ENCODE results near the gene DNAAF5. TPM values are rescaled to one million over a fixed set of nuclear protein-coding genes. Genes with fewer than 3 reads are reported as not detected.

Gene DNAAF5
- total RNA-seq, 1 donor from 2014 or later: 30.7 TPM

- TF ChIP-seq CTCF (IDR thresholded peaks at IDR 0.05; ENCODE audit: unreplicated experiment): no peak
- no peak for DNase-seq (ENCODE audit: low spot score)
- H3K9me3 Mint-ChIP-seq (ENCODE audit: unreplicated experiment): no peaks in the 10 kb centered on the region
- H3K27ac Mint-ChIP-seq (ENCODE audit: unreplicated experiment): no peak overlapping the region
- peaks cover 35% of the 10 kb centered on the region for H3K36me3 Mint-ChIP-seq (ENCODE audit: low read depth, unreplicated experiment)
- no peak overlapping the region for H3K4me3 Mint-ChIP-seq (ENCODE audit: unreplicated experiment)
- no peaks in the 10 kb centered on the region for H3K4me1 Mint-ChIP-seq (ENCODE audit: unreplicated experiment)
- H3K27me3 Mint-ChIP-seq (ENCODE audit: unreplicated experiment): peaks cover 4% of the 10 kb centered on the region
Measured at GRCh38 chr7:778271-778967, 51.9 kb downstream of the DNAAF5 start.

- no peak for TF ChIP-seq CTCF (IDR thresholded peaks at IDR 0.05; ENCODE audit: unreplicated experiment)
- peaks cover 39% of the 10 kb centered on the region for H3K36me3 Mint-ChIP-seq (ENCODE audit: low read depth, unreplicated experiment)
- H3K27me3 Mint-ChIP-seq (ENCODE audit: unreplicated experiment): peaks cover 4% of the 10 kb centered on the region
- no peak overlapping the region for H3K27ac Mint-ChIP-seq (ENCODE audit: unreplicated experiment)
- no peaks in the 10 kb centered on the region for H3K4me1 Mint-ChIP-seq (ENCODE audit: unreplicated experiment)
- H3K4me3 Mint-ChIP-seq (ENCODE audit: unreplicated experiment): no peak overlapping the region
- no peak for DNase-seq (ENCODE audit: low spot score)
- no peaks in the 10 kb centered on the region for H3K9me3 Mint-ChIP-seq (ENCODE audit: unreplicated experiment)
Measured at GRCh38 chr7:778968-779451, 52.5 kb downstream of the DNAAF5 start.

GRCh38 chr7:779480-779879, 53.0 kb downstream of the DNAAF5 start:
- no peak for TF ChIP-seq CTCF (IDR thresholded peaks at IDR 0.05; ENCODE audit: unreplicated experiment)
- no peak overlapping the region for H3K27ac Mint-ChIP-seq (ENCODE audit: unreplicated experiment)
- DNase-seq (ENCODE audit: low spot score): no peak
- H3K9me3 Mint-ChIP-seq (ENCODE audit: unreplicated experiment): no peaks in the 10 kb centered on the region
- H3K4me3 Mint-ChIP-seq (ENCODE audit: unreplicated experiment): no peak overlapping the region
- peaks cover 4% of the 10 kb centered on the region for H3K27me3 Mint-ChIP-seq (ENCODE audit: unreplicated experiment)
- H3K36me3 Mint-ChIP-seq (ENCODE audit: low read depth, unreplicated experiment): peaks cover 42% of the 10 kb centered on the region
- H3K4me1 Mint-ChIP-seq (ENCODE audit: unreplicated experiment): no peaks in the 10 kb centered on the region

- TF ChIP-seq CTCF (IDR thresholded peaks at IDR 0.05; ENCODE audit: unreplicated experiment): no peak
- Mint-ChIP-seq H3K36me3 (ENCODE audit: low read depth, unreplicated experiment) (peaks cover 48% of the 10 kb centered on the region), H3K27me3 (ENCODE audit: unreplicated experiment) (peaks cover 7% of the 10 kb centered on the region), H3K4me1 (ENCODE audit: unreplicated experiment) (no peaks in the 10 kb centered on the region), H3K27ac (ENCODE audit: unreplicated experiment) (no peak overlapping the region), H3K4me3 (ENCODE audit: unreplicated experiment) (no peak overlapping the region), H3K9me3 (ENCODE audit: unreplicated experiment) (no peaks in the 10 kb centered on the region)
- no peak for DNase-seq (ENCODE audit: low spot score)
Measured at GRCh38 chr7:780081-780480, 53.6 kb downstream of the DNAAF5 start.

- peaks cover 48% of the 10 kb centered on the region for H3K36me3 Mint-ChIP-seq (ENCODE audit: low read depth, unreplicated experiment)
- no peak for TF ChIP-seq CTCF (IDR thresholded peaks at IDR 0.05; ENCODE audit: unreplicated experiment)
Measured at GRCh38 chr7:780516-780915, 54.0 kb downstream of the DNAAF5 start.

More at GRCh38 chr7:780516-780915, 54.0 kb downstream of the DNAAF5 start:
- H3K9me3 Mint-ChIP-seq (ENCODE audit: unreplicated experiment): no peaks in the 10 kb centered on the region
- DNase-seq (ENCODE audit: low spot score): no peak
- H3K27me3 Mint-ChIP-seq (ENCODE audit: unreplicated experiment): peaks cover 7% of the 10 kb centered on the region
- H3K27ac Mint-ChIP-seq (ENCODE audit: unreplicated experiment): no peak overlapping the region
- no peaks in the 10 kb centered on the region for H3K4me1 Mint-ChIP-seq (ENCODE audit: unreplicated experiment)
- H3K4me3 Mint-ChIP-seq (ENCODE audit: unreplicated experiment): no peak overlapping the region

Measured in endothelial cell (in vitro differentiated cells).